ENCODE data around the gene ZDHHC14.

DNA sequence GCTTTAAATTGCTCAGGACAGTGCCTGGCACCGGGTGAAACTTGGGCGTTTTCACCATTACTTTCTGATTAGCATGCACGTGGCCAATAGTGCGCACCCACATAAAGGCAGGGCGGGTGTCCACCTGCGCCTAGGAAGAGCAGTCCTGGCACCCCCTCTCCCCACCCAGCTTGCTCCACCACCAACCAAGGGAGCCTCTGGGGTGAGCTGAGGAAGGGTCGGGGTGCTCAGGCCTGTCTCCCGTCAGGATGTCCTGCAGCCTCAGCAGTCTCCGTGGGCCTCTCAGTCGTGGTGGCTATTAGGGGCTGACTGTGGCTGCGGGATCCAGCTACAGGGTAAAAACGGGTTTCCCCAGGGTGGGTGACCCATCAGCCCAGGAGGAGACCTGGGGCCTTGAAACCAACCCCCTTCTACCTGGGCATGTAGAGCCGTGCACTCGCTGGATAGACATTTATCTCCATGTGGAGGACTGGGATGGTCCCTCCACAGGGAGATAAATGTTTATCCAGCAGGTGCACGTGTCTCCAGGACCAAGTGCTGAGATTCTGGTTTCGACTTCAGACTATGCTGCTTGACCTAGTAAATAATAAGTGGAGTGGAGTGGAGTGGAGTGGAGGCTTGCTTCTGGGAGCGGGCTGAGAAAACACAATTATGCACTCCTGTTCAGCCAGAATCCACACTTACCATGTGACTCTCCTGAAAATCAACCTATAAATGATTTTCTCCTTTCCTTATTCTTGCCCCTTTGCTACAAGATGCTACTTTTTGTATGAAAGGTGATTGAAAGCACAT lies 91.1 kb downstream of the ZDHHC14 start:
- TF ChIP-seq, protein P1, sequence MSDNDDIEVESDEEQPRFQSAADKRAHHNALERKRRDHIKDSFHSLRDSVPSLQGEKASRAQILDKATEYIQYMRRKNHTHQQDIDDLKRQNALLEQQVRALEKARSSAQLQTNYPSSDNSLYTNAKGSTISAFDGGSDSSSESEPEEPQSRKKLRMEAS (IDR thresholded peaks at IDR 0.05) = no peak
- no peak for TF ChIP-seq FOXM1 (IDR thresholded peaks at IDR 0.05; ENCODE audit: borderline replicate concordance, low read depth)
- TF ChIP-seq YY1 (IDR thresholded peaks at IDR 0.05; ENCODE audit: low read depth) = no peak
- TF ChIP-seq EP300 (IDR thresholded peaks at IDR 0.05; ENCODE audit: borderline replicate concordance) = no peak
- TF ChIP-seq CEBPB (IDR thresholded peaks at IDR 0.05) = no peak
- TF ChIP-seq TAF1 (IDR thresholded peaks at IDR 0.05; ENCODE audit: low read depth) = no peak
- no peak for TF ChIP-seq NFIC (IDR thresholded peaks at IDR 0.05)
- TF ChIP-seq TEAD4 (IDR thresholded peaks at IDR 0.05) = no peak
